HepG2 (cell line): Measurements from ENCODE around the gene COLGALT1. TPM values are rescaled to one million over a fixed set of nuclear protein-coding genes. Genes with fewer than 3 reads are reported as not detected.
A peak's percentile ranks its signal among the peaks of the same experiment; 100 is the strongest.

ENCODE experiments used
- ARID5B ChIP-seq: IDR thresholded peaks from 2 replicates; pipeline ENCODE4 v1.4.0; 2020; ENCODE audit warnings: mild to moderate bottlenecking, missing genetic modification reagents
- ELF4 ChIP-seq: sonication (generic); formaldehyde crosslinking; IDR thresholded peaks from 2 replicates; pipeline ENCODE4 v1.5.0; 2020; ENCODE audit warnings: missing genetic modification reagents, mild to moderate bottlenecking, moderate library complexity, borderline replicate concordance
- GABPB1 ChIP-seq: IDR thresholded peaks from 2 replicates; pipeline ENCODE4 v1.6.1; 2016; ENCODE audit warnings: mild to moderate bottlenecking, missing genetic modification reagents, moderate library complexity, missing compliant biosample characterization
- GATAD1 ChIP-seq: IDR thresholded peaks from 2 replicates; pipeline ENCODE4 v1.6.1; 2016; ENCODE audit warnings: missing genetic modification reagents, missing compliant biosample characterization
- HNF4A ChIP-seq: sonication (generic); formaldehyde crosslinking; IDR thresholded peaks from 2 replicates; pipeline ENCODE4 v1.4.0; 2020; ENCODE audit warnings: missing genetic modification reagents
- NAIF1 ChIP-seq: sonication (generic); formaldehyde crosslinking; IDR thresholded peaks from 2 replicates; pipeline ENCODE4 v1.5.0; 2020; ENCODE audit warnings: mild to moderate bottlenecking, missing genetic modification reagents, borderline replicate concordance
- NR3C1 ChIP-seq: sonication (generic); formaldehyde crosslinking; IDR thresholded peaks from 2 replicates; pipeline ENCODE4 v1.4.0; 2020; ENCODE audit warnings: missing genetic modification reagents
- RARA ChIP-seq: IDR thresholded peaks from 2 replicates; pipeline ENCODE4 v1.6.1; 2016; ENCODE audit warnings: missing genetic modification reagents, missing compliant biosample characterization
- SMAD3 ChIP-seq: sonication (generic); formaldehyde crosslinking; IDR thresholded peaks from 2 replicates; pipeline ENCODE4 v1.4.0; 2020; ENCODE audit warnings: missing genetic modification reagents
- SRY ChIP-seq: sonication (generic); formaldehyde crosslinking; IDR thresholded peaks from 2 replicates; pipeline ENCODE4 v1.8.0; 2022; ENCODE audit warnings: mild to moderate bottlenecking, missing genetic modification reagents
- TFAP4 ChIP-seq: sonication (generic); IDR thresholded peaks from 2 replicates; pipeline ENCODE4 v1.6.1; 2016; ENCODE audit warnings: low read depth, borderline replicate concordance
- ZBTB37 ChIP-seq: sonication (generic); formaldehyde crosslinking; IDR thresholded peaks from 2 replicates; pipeline ENCODE4 v1.4.0; 2020; ENCODE audit warnings: mild to moderate bottlenecking, missing genetic modification reagents
- ZFX ChIP-seq: sonication (generic); formaldehyde crosslinking; IDR thresholded peaks from 2 replicates; pipeline ENCODE4 v1.4.0; 2020; ENCODE audit warnings: mild to moderate bottlenecking, low read depth, missing genetic modification reagents, moderate library complexity
- ZNF17 ChIP-seq: sonication (generic); formaldehyde crosslinking; IDR thresholded peaks from 2 replicates; pipeline ENCODE4 v1.5.0; 2020; ENCODE audit warnings: mild to moderate bottlenecking, missing genetic modification reagents
- ZNF253 ChIP-seq: sonication (generic); formaldehyde crosslinking; IDR thresholded peaks from 2 replicates; pipeline ENCODE4 v1.8.0; 2022; ENCODE audit warnings: mild to moderate bottlenecking, missing genetic modification reagents, borderline replicate concordance
- ZNF766 ChIP-seq: sonication (generic); formaldehyde crosslinking; IDR thresholded peaks from 2 replicates; pipeline ENCODE4 v1.5.0; 2020; ENCODE audit warnings: missing genetic modification reagents, borderline replicate concordance
- ZNF839 ChIP-seq: sonication (generic); formaldehyde crosslinking; IDR thresholded peaks from 2 replicates; pipeline ENCODE4 v1.4.0; 2020; ENCODE audit warnings: missing genetic modification reagents, mild to moderate bottlenecking, borderline replicate concordance
- polyA plus RNA-seq, 8 experiments: library from polyadenylated mRNA; depleted of rRNA in 3 of 8; stranded (reverse) in 7 of 8; unstranded in 1 of 8; fragments of >200 nt; fragmentation: Illumina TruSeq in 4 of 8; extraction: Trizol in 4 of 8; gene quantifications; 2 replicates each; pipeline versions ENCODE4 v1.2.1 to v1.2.3, GENCODE V29; 2011 to 2016; ENCODE audit warnings: low read depth in 4 of 8, missing spikeins in 1 of 8, mixed read lengths in 1 of 8; ENCODE audit not compliant: insufficient read depth in 1 of 8
- total RNA-seq, 5 experiments: library from RNA; depleted of rRNA; stranded (reverse); fragments of >200 nt; fragmentation: Illumina TruSeq; extraction: Trizol; gene quantifications; 2 replicates each; pipeline ENCODE4 v1.2.3, GENCODE V29; 2016; ENCODE audit warnings: low read depth in 1 of 5
- TF ChIP-seq, protein P1 (sequence below): sonication (generic); formaldehyde crosslinking; IDR thresholded peaks from 2 replicates; pipeline ENCODE4 v1.5.1; 2020; ENCODE audit warnings: mild to moderate bottlenecking, missing genetic modification reagents
- TF ChIP-seq, protein P2 (sequence below): sonication (generic); formaldehyde crosslinking; IDR thresholded peaks from 2 replicates; pipeline ENCODE4 v1.5.0; 2020; ENCODE audit warnings: mild to moderate bottlenecking, missing genetic modification reagents

The COLGALT1 gene
- total and polyA plus RNA-seq, 2 of the 13 experiments (the other 11 are each of a cell fraction or from before 2014, with no cell fraction given), result 58.0 to 211 TPM

- TF ChIP-seq, protein P1, sequence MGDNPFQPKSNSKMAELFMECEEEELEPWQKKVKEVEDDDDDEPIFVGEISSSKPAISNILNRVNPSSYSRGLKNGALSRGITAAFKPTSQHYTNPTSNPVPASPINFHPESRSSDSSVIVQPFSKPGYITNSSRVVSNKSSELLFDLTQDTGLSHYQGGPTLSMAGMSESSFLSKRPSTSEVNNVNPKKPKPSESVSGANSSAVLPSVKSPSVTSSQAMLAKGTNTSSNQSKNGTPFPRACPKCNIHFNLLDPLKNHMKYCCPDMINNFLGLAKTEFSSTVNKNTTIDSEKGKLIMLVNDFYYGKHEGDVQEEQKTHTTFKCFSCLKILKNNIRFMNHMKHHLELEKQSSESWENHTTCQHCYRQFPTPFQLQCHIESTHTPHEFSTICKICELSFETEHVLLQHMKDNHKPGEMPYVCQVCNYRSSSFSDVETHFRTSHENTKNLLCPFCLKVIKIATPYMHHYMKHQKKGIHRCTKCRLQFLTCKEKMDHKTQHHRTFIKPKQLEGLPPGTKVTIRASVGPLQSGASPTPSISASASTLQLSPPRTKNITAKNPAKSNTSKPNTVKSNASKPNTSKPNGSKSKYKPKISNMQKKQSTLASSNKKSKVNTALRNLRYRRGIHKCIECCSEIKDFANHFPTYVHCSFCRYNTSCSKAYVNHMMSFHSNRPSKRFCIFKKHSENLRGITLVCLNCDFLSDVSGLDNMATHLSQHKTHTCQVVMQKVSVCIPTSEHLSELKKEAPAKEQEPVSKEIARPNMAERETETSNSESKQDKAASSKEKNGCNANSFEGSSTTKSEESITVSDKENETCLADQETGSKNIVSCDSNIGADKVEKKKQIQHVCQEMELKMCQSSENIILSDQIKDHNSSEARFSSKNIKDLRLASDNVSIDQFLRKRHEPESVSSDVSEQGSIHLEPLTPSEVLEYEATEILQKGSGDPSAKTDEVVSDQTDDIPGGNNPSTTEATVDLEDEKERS (CRISPR knock-in tag), result no peak
- TF ChIP-seq NR3C1 (CRISPR knock-in tag) (no peak), SMAD3 (no peak), ZFX (0 out of 2 replicates have a peak, but pooled peaks have one; percentile 29), ZNF253 (CRISPR knock-in tag) (no peak), GATAD1 (CRISPR knock-in tag) (peak; percentile 36; the same call in 1 of the 2 replicates), GABPB1 (peak; percentile 79), NAIF1 (CRISPR knock-in tag) (no peak), ZBTB37 (CRISPR knock-in tag) (no peak), ZNF839 (CRISPR knock-in tag) (no peak), SRY (CRISPR knock-in tag) (no peak), HNF4A (CRISPR knock-in tag) (no peak), ELF4 (CRISPR knock-in tag) (no peak), ZNF17 (CRISPR knock-in tag) (no peak), ARID5B (peak; percentile 24; the same call in 1 of the 2 replicates), ZNF766 (CRISPR knock-in tag) (no peak), TFAP4 (peak; percentile 59; the same call in 1 of the 2 replicates), RARA (0 out of 2 replicates have a peak, but pooled peaks have one; percentile 5)
- TF ChIP-seq, protein P2, sequence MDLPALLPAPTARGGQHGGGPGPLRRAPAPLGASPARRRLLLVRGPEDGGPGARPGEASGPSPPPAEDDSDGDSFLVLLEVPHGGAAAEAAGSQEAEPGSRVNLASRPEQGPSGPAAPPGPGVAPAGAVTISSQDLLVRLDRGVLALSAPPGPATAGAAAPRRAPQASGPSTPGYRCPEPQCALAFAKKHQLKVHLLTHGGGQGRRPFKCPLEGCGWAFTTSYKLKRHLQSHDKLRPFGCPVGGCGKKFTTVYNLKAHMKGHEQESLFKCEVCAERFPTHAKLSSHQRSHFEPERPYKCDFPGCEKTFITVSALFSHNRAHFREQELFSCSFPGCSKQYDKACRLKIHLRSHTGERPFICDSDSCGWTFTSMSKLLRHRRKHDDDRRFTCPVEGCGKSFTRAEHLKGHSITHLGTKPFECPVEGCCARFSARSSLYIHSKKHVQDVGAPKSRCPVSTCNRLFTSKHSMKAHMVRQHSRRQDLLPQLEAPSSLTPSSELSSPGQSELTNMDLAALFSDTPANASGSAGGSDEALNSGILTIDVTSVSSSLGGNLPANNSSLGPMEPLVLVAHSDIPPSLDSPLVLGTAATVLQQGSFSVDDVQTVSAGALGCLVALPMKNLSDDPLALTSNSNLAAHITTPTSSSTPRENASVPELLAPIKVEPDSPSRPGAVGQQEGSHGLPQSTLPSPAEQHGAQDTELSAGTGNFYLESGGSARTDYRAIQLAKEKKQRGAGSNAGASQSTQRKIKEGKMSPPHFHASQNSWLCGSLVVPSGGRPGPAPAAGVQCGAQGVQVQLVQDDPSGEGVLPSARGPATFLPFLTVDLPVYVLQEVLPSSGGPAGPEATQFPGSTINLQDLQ, result no peak
Measured at GRCh38 chr19:17530586-17530985, 24.9 kb upstream of the COLGALT1 start (continued).
